HCT116 (cell line): Measurements from ENCODE around the gene ARL5C. TPM values are rescaled to one million over a fixed set of nuclear protein-coding genes. Genes with fewer than 3 reads are reported as not detected.

Experiments used
- ATAC-seq: fragments of 200-7000 bp; cut with Tn5 transposase; 2 replicates; pipeline ENCODE4 v1.9.1; 2020; ENCODE audit warnings: mild to moderate bottlenecking, moderate library complexity
- BruUV-seq: library from RNA; stranded (reverse); fragments of 400-500 nt; replicated peaks from 2 replicates; lab custom pipeline; 2021; lab: Mats Ljungman, UMichigan
- CTCF ChIA-PET: fragments of 300-600 bp; sonication (Branson Sonifier 250); formaldehyde crosslinking; loops from one replicate; lab custom pipeline; 2021; ENCODE audit warnings: antibody characterized with exemption; lab: Charles Lee
- POLR2A ChIA-PET: fragments of 300-600, 350-600 bp; sonication (Branson Sonifier 250); formaldehyde crosslinking; loops from one replicate; lab custom pipeline; 2021; ENCODE audit warnings: antibody characterized with exemption; lab: Charles Lee
- RAD21 ChIA-PET, 2 experiments: fragments of 300-600 bp; sonication (Branson Sonifier 250); formaldehyde crosslinking; loops; one replicate each; lab custom pipeline; 2023; ENCODE audit warnings: low total read pairs in 2 of 2; ENCODE audit not compliant: uncharacterized antibody in 2 of 2, unreplicated experiment in 2 of 2, low non-redundant PET in 1 of 2; lab: Charles Lee
- DNase-seq: peaks from one replicate; pipeline ENCODE4 v3.0.0-alpha.2; 2010; ENCODE audit warnings: low read depth, low spot score
- H2AFZ ChIP-seq: fragments of 200-600 bp; shearing (Covaris generic), sonication (generic); 2 replicates; pipeline ENCODE4 v1.6.1; 2017; ENCODE audit warnings: low read depth, mixed run types, mixed read lengths, antibody characterized with exemption, low read length; ENCODE audit not compliant: poor library complexity, severe bottlenecking
- H3K27ac ChIP-seq: 2 replicates; pipeline ENCODE4 v1.5.1; 2012; ENCODE audit warnings: low read depth, low read length
- H3K27me3 ChIP-seq: fragments of 200-600 bp; sonication (generic); 2 replicates; pipeline ENCODE4 v1.6.1; 2016; ENCODE audit warnings: mixed run types, low read length, mixed read lengths; ENCODE audit not compliant: insufficient read depth
- H3K36me3 ChIP-seq, 2 experiments: fragments of 200-500 bp in 1 of 2; fragments of 200-600 bp in 1 of 2; sonication (Bioruptor generic) in 1 of 2; sonication (generic) in 1 of 2; 2 replicates each; pipeline versions ENCODE4 v1.5.1 to v1.6.1; 2014 to 2016; ENCODE audit warnings: low read length in 2 of 2, inconsistent platforms in 1 of 2, mixed read lengths in 1 of 2, mixed run types in 1 of 2; ENCODE audit not compliant: insufficient read depth in 2 of 2, control insufficient read depth in 1 of 2
- H3K4me1 ChIP-seq, 2 experiments: fragments of 200-600 bp in 1 of 2; sonication (generic) in 1 of 2; 2 replicates each; pipeline versions ENCODE4 v1.5.1 to v1.6.1; 2012 to 2017; ENCODE audit warnings: low read length in 2 of 2, inconsistent platforms in 1 of 2, mild to moderate bottlenecking in 1 of 2, mixed read lengths in 1 of 2, mixed run types in 1 of 2, moderate library complexity in 1 of 2; ENCODE audit not compliant: insufficient read depth in 2 of 2, control insufficient read depth in 1 of 2
- H3K4me2 ChIP-seq: fragments of 200-600 bp; sonication (generic); 2 replicates; pipeline ENCODE4 v1.6.1; 2017; ENCODE audit warnings: mixed run types, low read length, mixed read lengths
- H3K4me3 ChIP-seq, 2 experiments: fragments of 200-600 bp in 1 of 2; sonication (generic) in 1 of 2; replicated peaks in 1 of 2; 2 replicates each; pipeline ENCODE4 v1.5.1; 2011 to 2016; ENCODE audit warnings: low read length in 2 of 2, control low read depth in 1 of 2, low read depth in 1 of 2, mild to moderate bottlenecking in 1 of 2, mixed read lengths in 1 of 2, mixed run types in 1 of 2
- H3K79me2 ChIP-seq: fragments of 200-600 bp; sonication (generic); 2 replicates; pipeline ENCODE4 v1.6.1; 2017; ENCODE audit warnings: mild to moderate bottlenecking, mixed run types, low read length, moderate library complexity, mixed read lengths; ENCODE audit not compliant: insufficient read depth
- H3K9ac ChIP-seq: fragments of 200-600 bp; sonication (generic); 2 replicates; pipeline ENCODE4 v1.6.1; 2016; ENCODE audit warnings: low read length, mixed read lengths
- H3K9me2 ChIP-seq: fragments of 200-600 bp; sonication (generic), shearing (Covaris generic); 2 replicates; pipeline ENCODE4 v1.6.1; 2017; ENCODE audit warnings: mixed run types, mild to moderate bottlenecking, moderate library complexity; ENCODE audit not compliant: insufficient read depth
- H3K9me3 ChIP-seq, 2 experiments: fragments of 200-500 bp in 1 of 2; fragments of 200-600 bp in 1 of 2; sonication (Bioruptor generic) in 1 of 2; sonication (generic) in 1 of 2; 2 replicates each; pipeline ENCODE4 v1.6.1; 2014 to 2017; ENCODE audit warnings: low read length in 2 of 2, mixed read lengths in 2 of 2, inconsistent platforms in 1 of 2, low read depth in 1 of 2, mild to moderate bottlenecking in 1 of 2, mixed run types in 1 of 2, moderate library complexity in 1 of 2; ENCODE audit not compliant: control insufficient read depth in 1 of 2, insufficient read depth in 1 of 2
- H4K20me1 ChIP-seq: fragments of 200-600 bp; sonication (generic), shearing (Covaris generic); 2 replicates; pipeline ENCODE4 v1.6.1; 2017; ENCODE audit warnings: mixed run types, mild to moderate bottlenecking, moderate library complexity; ENCODE audit not compliant: insufficient read depth
- CEBPB ChIP-seq: IDR thresholded peaks from 2 replicates; pipeline ENCODE4 v1.6.1; 2012; ENCODE audit warnings: low read depth
- EGR1 ChIP-seq: IDR thresholded peaks from 2 replicates; pipeline ENCODE4 v1.6.1; 2012; ENCODE audit warnings: low read depth
- POLR2AphosphoS5 ChIP-seq: IDR thresholded peaks from 2 replicates; pipeline ENCODE4 v1.6.1; 2011; ENCODE audit warnings: mild to moderate bottlenecking, low read depth, low read length, moderate library complexity
- ZBTB33 ChIP-seq: IDR thresholded peaks from 2 replicates; pipeline ENCODE4 v1.6.1; 2011; ENCODE audit warnings: mild to moderate bottlenecking, low read length, moderate library complexity; ENCODE audit not compliant: insufficient replicate concordance; ENCODE audit errors: extremely low read depth
- intact Hi-C: fragments of 100-400 bp; cut with micrococcal nuclease; formaldehyde crosslinking; loops from 2 replicates; pipeline ENCODE4 v1.10.0; 2022
- total RNA-seq: library from RNA; stranded (reverse); gene quantifications from one replicate; pipeline ENCODE4 v1.2.1, GENCODE V29; 2021; ENCODE audit not compliant: unreplicated experiment

ARL5C gene
- total RNA-seq, 1 experiment from 2014 or later = not detected

- no peak for ATAC-seq
- no TSS peak for BruUV-seq
Observed at GRCh38 chr17:39107973-39108372, 58.0 kb downstream of the ARL5C start.

GRCh38 chr17:39107155-39107554 lies 58.8 kb downstream of the ARL5C start:
- H4K20me1 ChIP-seq = no peaks in the 10 kb centered on the region
- H3K4me2 ChIP-seq = no peak overlapping the region
- intact Hi-C loops = no loop called here
- DNase-seq = no peak
- H3K79me2 ChIP-seq = no peaks in the 10 kb centered on the region
- BruUV-seq = no TSS peak
- H3K36me3 ChIP-seq = no peaks in the 10 kb centered on the region
- no peak overlapping the region for H3K4me3 ChIP-seq
- ChIA-PET CTCF (no interaction called here), RAD21 (no interaction called here), POLR2A (interaction anchor here (0.7 kb wide), 1 partner anchor 45 kb away, joined by 5 read pairs; no protein-coding TSS in a partner anchor)
- no peak overlapping the region for H3K27ac ChIP-seq
- no peak for TF ChIP-seq POLR2AphosphoS5
- no peak for TF ChIP-seq ZBTB33
- no peaks in the 10 kb centered on the region for H3K9me3 ChIP-seq
- no peak overlapping the region for H3K9ac ChIP-seq
- no peaks in the 10 kb centered on the region for H3K9me2 ChIP-seq
- H2AFZ ChIP-seq = no peak overlapping the region
- H3K27me3 ChIP-seq = 0 out of 2 replicates have a peak, but pooled peaks cover 4% of the 10 kb centered on the region
- H3K4me1 ChIP-seq = no peaks in the 10 kb centered on the region
- no peak for ATAC-seq

More at GRCh38 chr17:39107973-39108372, 58.0 kb downstream of the ARL5C start:
- DNase-seq = no peak
- no peak overlapping the region for H3K4me2 ChIP-seq
- TF ChIP-seq CEBPB (no peak), EGR1 (no peak)
- no peaks in the 10 kb centered on the region for H3K9me3 ChIP-seq
- no peaks in the 10 kb centered on the region for H3K9me2 ChIP-seq
- ChIA-PET CTCF (no interaction called here), RAD21 (no interaction called here), POLR2A (no interaction called here)
- 0 out of 2 replicates have a peak, but pooled peaks cover 4% of the 10 kb centered on the region for H3K27me3 ChIP-seq
- no peaks in the 10 kb centered on the region for H3K36me3 ChIP-seq
- no peaks in the 10 kb centered on the region for H3K79me2 ChIP-seq
- H3K27ac ChIP-seq = no peak overlapping the region
- H3K9ac ChIP-seq = no peak overlapping the region
- no peak overlapping the region for H2AFZ ChIP-seq
- no peaks in the 10 kb centered on the region for H4K20me1 ChIP-seq
- no peaks in the 10 kb centered on the region for H3K4me1 ChIP-seq
- intact Hi-C loops = no loop called here
- H3K4me3 ChIP-seq = no peak overlapping the region

Other genes with a start within 250 kb of the ARL5C start
- not detected for gene FBXO47, start 198.8 kb downstream of the ARL5C start, total RNA-seq
- gene PLXDC1, start 14.5 kb downstream of the ARL5C start, total RNA-seq = 1.8 TPM
- 13.0 TPM for gene CACNB1, start 31.5 kb upstream of the ARL5C start, total RNA-seq
- gene RPL19, start 34.1 kb upstream of the ARL5C start, total RNA-seq = 2,276 TPM
- not detected for gene STAC2, start 59.8 kb upstream of the ARL5C start, total RNA-seq
- gene FBXL20, start 235.5 kb upstream of the ARL5C start, total RNA-seq = 17.2 TPM